DND-41 (cell line): ENCODE data around the gene TAF13.

Source experiments
- ATAC-seq: fragments of 200-7000 bp; cut with Tn5 transposase; 3 replicates; pipeline ENCODE4 v1.9.1; 2021; ENCODE audit warnings: low read depth; ENCODE audit not compliant: insufficient read depth
- DNase-seq: peaks from one replicate; pipeline ENCODE4 v3.0.0-alpha.2; 2020
- H2AFZ ChIP-seq: 2 replicates; pipeline ENCODE4 v1.6.0; 2012; ENCODE audit warnings: low read depth, low read length
- H3K27ac ChIP-seq: 2 replicates; pipeline ENCODE4 v1.5.1; 2012; ENCODE audit warnings: low read length, inconsistent platforms
- H3K27me3 ChIP-seq: fragments of 200-600 bp; sonication (generic); 2 replicates; pipeline ENCODE4 v1.6.0; 2012; ENCODE audit warnings: low read length, mild to moderate bottlenecking, inconsistent platforms; ENCODE audit not compliant: insufficient read depth, poor library complexity
- H3K36me3 ChIP-seq: 2 replicates; pipeline ENCODE4 v1.5.1; 2012; ENCODE audit warnings: low read length, inconsistent platforms; ENCODE audit not compliant: insufficient read depth
- H3K4me1 ChIP-seq: 2 replicates; pipeline ENCODE4 v1.5.1; 2012; ENCODE audit warnings: mild to moderate bottlenecking, low read length; ENCODE audit not compliant: insufficient read depth
- H3K4me2 ChIP-seq: 2 replicates; pipeline ENCODE4 v1.6.0; 2012; ENCODE audit warnings: mild to moderate bottlenecking, moderate library complexity, low read length, inconsistent platforms; ENCODE audit not compliant: insufficient read depth
- H3K4me3 ChIP-seq, 2 experiments: fragments of 200-600 bp in 1 of 2; shearing (Covaris generic) in 1 of 2; 2 replicates each; pipeline ENCODE4 v1.5.1; 2012 to 2016; ENCODE audit warnings: inconsistent platforms in 2 of 2, low read length in 2 of 2, mild to moderate bottlenecking in 2 of 2, low read depth in 1 of 2, moderate library complexity in 1 of 2
- H3K79me2 ChIP-seq: 2 replicates; pipeline ENCODE4 v1.6.0; 2012; ENCODE audit warnings: low read length, inconsistent platforms; ENCODE audit not compliant: insufficient read depth
- H3K9ac ChIP-seq: 2 replicates; pipeline ENCODE4 v1.6.0; 2012; ENCODE audit warnings: low read depth, mild to moderate bottlenecking, inconsistent platforms, low read length, moderate library complexity
- H3K9me3 ChIP-seq: 2 replicates; pipeline ENCODE4 v1.5.1; 2012; ENCODE audit warnings: low read length, moderate library complexity, mild to moderate bottlenecking, inconsistent platforms; ENCODE audit not compliant: insufficient read depth, severe bottlenecking
- H4K20me1 ChIP-seq: 2 replicates; pipeline ENCODE4 v1.6.0; 2012; ENCODE audit warnings: low read length; ENCODE audit not compliant: insufficient read depth
- EZH2 ChIP-seq: IDR thresholded peaks from 3 replicates; pipeline ENCODE4 v1.6.1; 2012; ENCODE audit warnings: borderline replicate concordance, low read depth, mild to moderate bottlenecking, moderate library complexity, low read length, inconsistent platforms; ENCODE audit not compliant: severe bottlenecking
- TF ChIP-seq, protein P1 (sequence below): IDR thresholded peaks from 2 replicates; pipeline ENCODE4 v1.5.1; 2012; ENCODE audit warnings: borderline replicate concordance, low read length, moderate library complexity, mild to moderate bottlenecking; ENCODE audit not compliant: poor library complexity, severe bottlenecking; ENCODE audit errors: extremely low read depth

Gene TAF13

DNA sequence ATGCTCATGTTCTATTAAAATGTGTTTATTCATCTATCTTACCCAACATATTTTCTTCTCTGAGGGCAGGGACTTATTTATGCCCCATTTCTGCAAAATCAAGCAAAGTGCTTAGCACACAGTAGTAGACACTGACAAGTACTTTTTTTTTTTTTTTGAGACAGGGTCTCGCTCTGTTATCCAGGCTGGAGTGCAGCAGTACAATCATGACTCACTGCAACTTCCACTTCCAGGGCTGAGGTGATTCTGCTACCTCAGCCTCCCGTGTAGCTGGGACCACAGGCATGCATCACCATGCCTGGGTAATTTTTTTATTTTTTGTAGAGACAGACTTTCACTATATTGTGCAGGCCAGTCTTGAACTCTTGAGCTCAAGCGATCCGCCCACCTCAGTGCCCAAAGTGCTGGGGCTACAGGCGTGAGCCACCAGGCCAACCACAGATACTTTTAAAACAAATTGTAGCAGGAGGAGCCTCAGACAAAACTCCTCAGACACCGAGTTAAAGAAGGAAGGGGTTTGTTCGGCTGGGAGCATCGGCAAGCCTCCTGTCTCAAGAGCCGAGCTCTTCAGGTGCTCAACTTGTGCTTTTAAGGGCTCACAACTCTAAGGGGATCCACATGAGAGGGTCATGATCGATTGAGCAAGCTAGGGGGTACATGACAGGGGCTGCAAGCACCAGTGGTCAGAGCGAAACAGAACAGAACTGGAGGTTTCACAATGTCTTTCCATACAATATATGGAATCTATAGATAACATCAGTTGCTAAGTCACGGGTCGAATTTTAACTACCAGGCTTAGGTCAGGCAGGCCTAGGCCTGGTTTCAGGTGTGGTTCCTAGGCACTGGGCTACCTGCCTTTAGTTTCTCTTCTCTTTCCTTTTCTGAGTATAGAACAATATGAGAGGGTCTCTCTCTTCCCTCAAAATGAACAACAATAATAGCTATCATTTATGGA, 9.0 kb upstream of the TAF13 start:
- H3K36me3 ChIP-seq: no peaks in the 10 kb centered on the region
- no peak for ATAC-seq
- H3K9me3 ChIP-seq: no peaks in the 10 kb centered on the region
- TF ChIP-seq, protein P1, sequence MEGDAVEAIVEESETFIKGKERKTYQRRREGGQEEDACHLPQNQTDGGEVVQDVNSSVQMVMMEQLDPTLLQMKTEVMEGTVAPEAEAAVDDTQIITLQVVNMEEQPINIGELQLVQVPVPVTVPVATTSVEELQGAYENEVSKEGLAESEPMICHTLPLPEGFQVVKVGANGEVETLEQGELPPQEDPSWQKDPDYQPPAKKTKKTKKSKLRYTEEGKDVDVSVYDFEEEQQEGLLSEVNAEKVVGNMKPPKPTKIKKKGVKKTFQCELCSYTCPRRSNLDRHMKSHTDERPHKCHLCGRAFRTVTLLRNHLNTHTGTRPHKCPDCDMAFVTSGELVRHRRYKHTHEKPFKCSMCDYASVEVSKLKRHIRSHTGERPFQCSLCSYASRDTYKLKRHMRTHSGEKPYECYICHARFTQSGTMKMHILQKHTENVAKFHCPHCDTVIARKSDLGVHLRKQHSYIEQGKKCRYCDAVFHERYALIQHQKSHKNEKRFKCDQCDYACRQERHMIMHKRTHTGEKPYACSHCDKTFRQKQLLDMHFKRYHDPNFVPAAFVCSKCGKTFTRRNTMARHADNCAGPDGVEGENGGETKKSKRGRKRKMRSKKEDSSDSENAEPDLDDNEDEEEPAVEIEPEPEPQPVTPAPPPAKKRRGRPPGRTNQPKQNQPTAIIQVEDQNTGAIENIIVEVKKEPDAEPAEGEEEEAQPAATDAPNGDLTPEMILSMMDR: no peak
- no peak for TF ChIP-seq EZH2
- peaks cover 7% of the 10 kb centered on the region for H3K4me1 ChIP-seq
- no peaks in the 10 kb centered on the region for H3K27me3 ChIP-seq
- no peak overlapping the region for H3K4me2 ChIP-seq
- H3K27ac ChIP-seq: no peak overlapping the region
- H3K4me3 ChIP-seq: no peak overlapping the region
- peaks cover 2% of the 10 kb centered on the region; the same call in 1 of the 2 replicates for H3K79me2 ChIP-seq
- no peak overlapping the region for H2AFZ ChIP-seq
- DNase-seq: no peak
- no peak overlapping the region for H3K9ac ChIP-seq
- no peaks in the 10 kb centered on the region for H4K20me1 ChIP-seq

DNA sequence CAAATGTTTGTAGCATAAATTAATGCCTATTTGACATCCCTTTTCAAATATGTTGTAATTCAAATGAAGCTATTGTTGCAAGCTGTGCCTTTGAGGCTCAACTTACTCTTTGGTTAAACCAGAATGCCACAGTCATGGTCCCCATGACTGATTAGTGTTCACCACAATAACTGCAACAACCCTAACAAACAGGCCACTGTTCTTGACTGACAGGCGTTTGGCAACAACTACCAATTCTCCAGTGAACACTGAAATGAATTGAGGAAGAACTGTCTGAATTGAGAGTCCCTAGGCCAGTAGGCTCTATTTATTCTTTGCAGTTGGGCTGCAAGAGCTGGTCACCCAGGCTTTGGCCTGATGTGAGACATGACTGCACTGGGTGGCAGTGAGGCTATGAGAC, 8.1 kb upstream of the TAF13 start:
- TF ChIP-seq, protein P1: no peak
- TF ChIP-seq EZH2: no peak
- ATAC-seq: no peak
- Histone ChIP-seq H4K20me1 (no peaks in the 10 kb centered on the region), H3K27me3 (no peaks in the 10 kb centered on the region), H3K4me3 (no peak overlapping the region), H3K36me3 (no peaks in the 10 kb centered on the region), H3K27ac (no peak overlapping the region), H3K9me3 (no peaks in the 10 kb centered on the region), H3K9ac (no peak overlapping the region), H3K79me2 (no peaks in the 10 kb centered on the region), H3K4me2 (no peak overlapping the region), H3K4me1 (no peaks in the 10 kb centered on the region), H2AFZ (0 out of 2 replicates have a peak overlapping the region, but pooled peaks have one; percentile 7)
- DNase-seq: no peak

DNA sequence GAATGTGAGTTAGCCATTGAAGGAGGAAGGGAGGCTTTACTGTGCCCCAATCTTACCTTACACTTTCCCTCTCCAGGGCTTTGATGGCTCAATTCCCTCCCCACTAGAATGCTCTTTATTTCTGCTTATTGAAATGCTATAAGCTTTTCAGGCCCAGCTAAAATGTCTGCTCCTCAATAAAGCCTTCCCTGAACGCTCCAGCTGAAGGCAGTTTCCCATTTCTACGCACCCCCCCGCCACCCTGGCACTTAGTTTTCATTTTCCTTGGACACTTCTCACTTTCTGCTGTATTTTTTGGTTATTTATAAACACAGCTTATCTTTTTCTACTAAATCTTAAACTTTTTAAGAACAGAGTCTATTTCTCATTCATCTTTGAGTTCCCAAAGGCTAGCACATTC, 7.7 kb upstream of the TAF13 start:
- DNase-seq (no peak), ATAC-seq (no peak)
- Histone ChIP-seq H3K4me3 (no peak overlapping the region), H4K20me1 (no peaks in the 10 kb centered on the region), H3K27me3 (no peaks in the 10 kb centered on the region), H3K4me1 (no peaks in the 10 kb centered on the region), H3K36me3 (no peaks in the 10 kb centered on the region), H3K9ac (no peak overlapping the region), H3K9me3 (no peaks in the 10 kb centered on the region), H3K27ac (no peak overlapping the region), H2AFZ (no peak overlapping the region), H3K4me2 (no peak overlapping the region), H3K79me2 (no peaks in the 10 kb centered on the region)
- TF ChIP-seq EZH2: no peak
- TF ChIP-seq, protein P1: no peak
